ENCODE results near the gene UBE2J1.

UBE2J1 gene

DNA sequence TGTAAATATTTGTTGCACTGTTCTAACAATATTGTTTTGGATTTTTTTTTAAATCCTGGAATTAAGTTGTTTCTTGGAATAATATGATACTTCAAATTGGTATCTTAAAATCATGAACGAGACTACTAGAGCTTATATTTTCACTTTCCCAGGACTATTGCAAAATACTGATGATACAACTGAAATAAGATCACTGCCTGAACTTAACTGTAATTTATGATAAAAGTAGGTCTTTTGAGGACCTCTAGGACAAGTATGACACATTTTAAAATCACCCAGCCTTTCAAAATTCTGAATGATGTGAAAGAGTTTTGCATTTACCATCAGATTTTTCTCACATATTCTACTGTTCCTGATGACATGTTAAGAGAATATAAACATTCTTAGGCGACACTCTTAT lies 8.6 kb upstream of the UBE2J1 start:
- no peak for DNase-seq

DNA sequence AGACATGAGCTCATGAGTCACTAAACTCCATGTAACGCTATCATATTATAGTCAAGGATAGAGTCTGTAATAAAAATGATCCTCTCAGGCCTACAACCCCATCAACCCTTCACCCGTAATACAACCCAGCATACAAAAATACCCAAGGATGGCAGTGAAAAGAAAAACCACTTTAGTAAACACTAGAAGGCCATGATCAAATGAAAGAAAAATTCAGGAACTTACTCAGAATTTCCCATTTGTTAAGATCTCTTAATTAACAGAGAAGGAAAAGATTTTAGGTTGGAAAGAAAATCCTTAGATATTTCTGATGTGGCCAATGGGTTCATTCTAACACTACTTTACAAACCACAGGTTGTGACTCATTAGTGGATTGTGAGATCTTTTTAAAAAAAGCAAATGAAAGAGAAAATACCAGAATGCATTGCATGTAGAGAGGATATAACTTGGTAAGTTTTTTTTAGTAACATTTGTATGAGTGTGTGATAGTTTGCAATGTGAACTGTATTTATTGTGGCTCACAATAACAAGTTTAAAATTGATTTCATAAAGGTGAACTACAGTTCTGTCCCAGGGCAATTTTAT lies 8.0 kb upstream of the UBE2J1 start:
- no peak for DNase-seq

DNA sequence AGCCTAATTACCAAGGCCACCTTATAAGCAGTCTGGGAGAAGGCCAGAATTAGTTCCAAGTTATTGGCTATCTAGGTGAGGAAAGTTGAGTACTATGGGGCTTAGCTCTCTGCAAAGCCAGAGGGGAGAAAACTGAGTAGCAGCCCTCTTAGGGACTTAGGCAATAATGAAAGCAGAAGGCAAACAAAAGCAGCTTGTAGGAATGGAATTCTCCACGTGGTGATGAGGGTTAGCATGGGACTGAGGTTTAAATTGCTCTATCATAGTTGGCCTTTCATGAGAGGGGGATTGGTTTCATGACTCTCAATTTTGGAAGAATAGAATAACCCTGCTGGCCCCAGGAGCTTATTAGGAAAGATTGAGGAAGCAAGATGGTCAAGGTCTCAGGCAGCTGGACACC lies 7.0 kb upstream of the UBE2J1 start:
- DNase-seq: no peak

- DNase-seq: no peak
Measured at GRCh38 chr6:89357390-89357789, 4.9 kb upstream of the UBE2J1 start.

DNA sequence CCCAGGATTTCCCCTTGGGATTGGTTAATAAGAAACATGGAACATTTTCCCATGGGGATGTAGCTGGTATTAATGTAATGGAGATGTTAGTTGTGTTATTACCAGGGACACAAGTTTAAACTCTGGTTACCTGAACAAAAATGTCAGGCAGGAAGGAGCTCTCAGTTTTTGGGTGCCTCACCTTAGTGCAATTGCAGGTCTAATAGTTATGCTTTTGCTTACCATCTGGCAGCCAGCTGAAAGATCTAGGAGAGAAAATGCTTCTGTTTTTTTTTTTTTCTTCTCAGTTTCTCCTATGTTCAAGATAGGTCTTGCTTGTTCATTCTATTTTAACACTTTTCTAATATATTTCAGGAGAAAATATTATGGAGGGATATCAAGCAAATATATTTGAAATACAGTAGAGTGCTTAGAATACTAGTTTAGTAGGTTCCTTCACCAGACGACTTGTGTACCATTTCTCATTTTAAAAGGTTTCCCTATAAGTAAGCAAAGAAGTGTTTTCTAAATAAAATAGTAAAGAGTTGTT lies 4.2 kb upstream of the UBE2J1 start:
- no peak for DNase-seq

DNA sequence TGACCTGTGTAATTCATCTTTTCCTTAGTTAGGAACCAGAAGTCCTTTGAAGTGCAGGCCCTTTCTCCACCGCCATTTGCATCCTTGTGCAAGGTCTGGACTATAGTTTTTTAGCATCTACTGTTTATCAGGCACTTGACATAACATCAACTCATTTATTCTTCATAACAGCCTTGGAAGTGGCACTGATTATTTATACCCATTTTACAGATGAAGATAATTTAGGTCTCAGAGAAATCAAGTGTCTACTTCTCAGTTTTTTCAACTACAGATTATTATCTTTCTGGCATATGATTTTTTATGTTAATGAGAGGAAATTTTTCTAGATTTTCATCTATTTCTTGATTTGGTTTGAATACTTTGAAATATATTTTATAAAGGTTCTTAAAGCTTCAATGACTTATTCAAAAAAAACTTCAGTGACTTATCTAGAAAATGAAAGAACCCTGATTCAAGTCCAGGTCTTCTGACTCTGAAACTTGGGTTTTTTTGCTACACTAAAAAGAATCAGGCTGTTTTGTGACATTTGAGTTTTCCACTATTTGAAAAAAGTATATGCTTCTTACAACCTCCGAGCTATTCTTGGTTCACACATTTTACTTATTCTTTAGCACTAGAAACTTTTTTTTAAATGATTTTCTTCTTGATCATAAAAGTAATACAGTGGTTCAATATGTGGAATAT lies 3.1 kb upstream of the UBE2J1 start:
- DNase-seq: no peak

- no peak for DNase-seq
Measured at GRCh38 chr6:89353702-89354392, 1.3 kb upstream of the UBE2J1 start.

GRCh38 chr6:89353118-89353556 lies 615 bp upstream of the UBE2J1 start:
- no peak for DNase-seq

DNA sequence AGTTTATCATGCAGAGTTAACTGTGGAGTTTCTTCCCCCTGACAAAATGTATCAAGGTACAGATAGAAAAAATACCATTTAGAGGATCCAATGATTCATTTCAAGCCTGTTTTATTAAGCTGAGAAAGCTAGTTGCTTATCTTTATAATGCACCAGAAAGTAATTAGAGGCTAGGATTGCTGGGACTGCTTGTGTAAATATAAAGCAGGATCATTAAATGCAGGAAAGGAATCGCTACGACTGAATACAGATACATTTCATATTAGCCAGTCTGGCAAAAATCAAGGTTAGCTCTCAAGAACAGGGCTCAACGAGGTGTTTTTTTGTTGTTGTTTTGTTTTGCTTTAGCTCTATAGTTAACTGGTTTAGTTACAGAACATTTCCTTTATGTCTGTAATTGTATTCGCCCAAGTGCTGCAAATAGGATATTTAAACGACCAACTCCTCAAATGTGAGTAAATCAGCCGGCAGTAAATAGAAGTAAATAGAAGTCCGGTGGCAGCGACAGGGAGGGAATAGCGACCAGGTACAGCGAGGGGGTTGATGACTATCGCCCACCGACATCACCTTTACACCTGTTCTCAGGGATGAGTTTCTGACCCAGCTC lies 748 bp downstream of the UBE2J1 start:
- DNase-seq: no peak

DNA sequence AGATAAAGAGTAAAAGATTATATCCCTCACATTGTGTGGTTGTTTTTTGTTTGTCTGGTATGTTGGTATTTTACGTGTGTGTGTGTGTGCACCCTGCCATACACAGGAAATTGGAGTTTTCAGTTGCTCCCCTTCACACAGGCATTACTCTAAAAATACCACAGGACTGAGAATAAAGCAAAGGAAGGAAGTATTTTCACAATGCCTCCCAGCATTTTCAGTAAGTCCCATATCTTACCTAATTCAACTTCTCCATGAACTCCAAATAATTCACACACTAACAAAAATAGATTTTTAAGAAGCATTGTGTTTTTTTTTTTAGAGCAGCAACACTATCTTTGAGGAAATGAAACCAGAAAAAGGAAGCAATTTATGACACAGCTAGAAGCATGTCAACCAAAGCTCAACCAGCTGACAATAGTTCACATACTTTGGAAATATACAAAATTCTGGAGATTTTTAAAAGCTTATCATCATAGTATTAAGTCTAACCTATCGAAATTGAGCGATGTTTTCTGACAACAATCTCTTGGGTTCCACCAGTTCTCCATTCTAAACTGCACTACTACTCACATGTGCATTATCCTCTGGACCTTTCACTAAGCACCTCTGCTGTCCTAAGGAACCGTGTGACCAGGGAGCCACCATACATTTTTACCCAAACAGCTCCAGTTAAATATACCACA lies 2.1 kb downstream of the UBE2J1 start:
- DNase-seq: no peak

GRCh38 chr6:89348372-89348771 lies 4.2 kb downstream of the UBE2J1 start:
- no peak for DNase-seq

- DNase-seq: no peak
Measured at GRCh38 chr6:89347825-89348224, 4.7 kb downstream of the UBE2J1 start.

GRCh38 chr6:89346433-89346832 lies 6.1 kb downstream of the UBE2J1 start:
- no peak for DNase-seq

DNA sequence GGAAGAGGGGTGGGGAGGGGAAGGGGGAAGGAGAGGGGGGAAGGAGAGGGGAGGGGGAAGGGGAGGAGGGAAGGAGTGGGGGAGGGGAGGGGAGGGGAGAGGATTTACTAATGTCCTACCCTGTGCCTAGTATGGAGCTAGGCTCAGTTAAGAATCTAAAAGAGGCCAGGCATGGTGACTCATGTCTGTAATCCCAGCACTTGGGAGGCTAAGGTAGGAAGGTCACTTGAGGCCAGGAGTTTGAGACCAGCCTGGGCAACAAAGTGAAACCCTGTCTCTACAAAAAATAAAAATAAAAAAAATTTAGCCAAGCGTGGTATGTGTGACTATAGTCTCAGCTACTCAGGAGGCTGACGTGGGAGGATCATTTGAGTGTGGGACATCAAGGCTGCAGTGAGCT lies 13.0 kb downstream of the UBE2J1 start:
- DNase-seq: no peak

- DNase-seq: no peak
Measured at GRCh38 chr6:89335164-89335563, 17.4 kb downstream of the UBE2J1 start.

- no peak for DNase-seq
Measured at GRCh38 chr6:89330910-89331309, 21.6 kb downstream of the UBE2J1 start.

GRCh38 chr6:89328976-89329375 lies 23.5 kb downstream of the UBE2J1 start:
- DNase-seq: no peak

DNA sequence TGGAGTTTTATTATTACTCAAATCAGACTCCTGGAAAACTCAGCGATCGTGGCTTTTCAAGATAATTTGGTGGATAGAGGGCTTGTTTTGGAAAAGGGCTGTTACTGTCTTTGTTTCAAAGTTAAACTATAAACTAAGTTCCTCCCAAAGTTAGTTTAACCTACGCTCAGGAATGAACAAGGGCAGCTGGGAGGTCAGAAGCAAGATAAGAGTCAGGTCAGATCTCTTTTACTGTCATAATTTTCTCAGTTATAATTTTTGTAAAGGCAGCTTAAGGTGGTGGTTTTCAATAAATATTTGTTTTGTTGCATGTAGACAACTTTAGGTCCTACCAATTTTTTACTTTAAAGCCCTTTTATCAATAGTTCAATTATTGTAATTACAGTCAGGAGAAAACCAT lies 28.2 kb downstream of the UBE2J1 start:
- DNase-seq: no peak

DNA sequence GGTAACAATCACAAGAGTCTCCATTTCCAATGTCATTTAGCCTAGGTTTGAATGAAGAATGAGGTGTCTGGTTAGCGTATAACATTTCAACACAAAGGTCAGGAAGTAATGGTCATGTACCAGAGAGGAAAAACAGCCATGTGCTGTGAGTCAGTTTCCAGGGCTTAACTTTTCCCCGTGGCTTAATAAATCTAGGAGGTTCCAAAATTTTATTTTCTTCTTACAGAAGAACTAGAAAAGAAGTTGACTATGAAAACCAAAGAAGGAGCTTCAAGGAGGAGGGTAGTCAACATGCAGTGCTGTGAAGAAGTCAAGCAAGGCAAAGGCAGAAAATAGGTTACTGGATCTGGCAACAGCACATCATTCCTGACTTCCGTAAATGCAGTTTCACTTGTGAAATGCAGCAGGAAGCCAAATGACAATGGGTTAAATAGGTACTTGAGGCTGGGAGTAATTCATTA lies 29.0 kb downstream of the UBE2J1 start:
- DNase-seq: no peak

- DNase-seq: no peak
Measured at GRCh38 chr6:89321131-89321970, 31.2 kb downstream of the UBE2J1 start.

- DNase-seq: no peak
Measured at GRCh38 chr6:89320012-89320559, 32.4 kb downstream of the UBE2J1 start.

DNA sequence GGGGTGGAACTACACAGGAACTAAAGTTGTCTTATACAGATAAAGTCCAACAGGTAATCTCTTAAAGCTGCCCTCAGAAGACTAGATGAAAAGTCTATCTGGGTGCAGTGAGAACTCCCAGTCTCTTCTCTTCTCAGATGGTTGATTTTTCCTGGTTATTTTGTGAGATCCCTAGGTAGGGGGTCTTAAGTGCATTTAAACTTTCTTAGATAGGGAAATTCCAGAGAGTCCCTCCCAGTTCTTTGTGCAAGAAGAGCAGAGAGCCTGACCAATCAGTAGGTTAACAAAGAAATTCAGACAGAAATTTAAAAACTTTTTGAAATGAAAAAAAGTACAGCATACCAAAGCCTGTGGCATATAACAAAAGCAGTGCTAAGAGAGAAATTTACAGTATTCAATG lies 35.5 kb downstream of the UBE2J1 start:
- no peak for DNase-seq
